Activated naive CD8-positive, alpha-beta T cell (primary cell): Measurements from ENCODE around the gene ADCY3.

ENCODE experiments used
- H3K27ac Mint-ChIP-seq: one replicate; pipeline ENCODE4 v1.8.0; 2021; ENCODE audit warnings: mixed read lengths
- H3K27me3 Mint-ChIP-seq: one replicate; pipeline ENCODE4 v1.8.0; 2021; ENCODE audit warnings: mixed read lengths
- H3K36me3 Mint-ChIP-seq: one replicate; pipeline ENCODE4 v1.8.0; 2021; ENCODE audit warnings: mixed read lengths
- H3K4me1 Mint-ChIP-seq: one replicate; pipeline ENCODE4 v1.8.0; 2021; ENCODE audit warnings: low read depth, mixed read lengths
- H3K4me3 Mint-ChIP-seq: one replicate; pipeline ENCODE4 v1.8.0; 2021; ENCODE audit warnings: mild to moderate bottlenecking, mixed read lengths
- H3K9me3 Mint-ChIP-seq: one replicate; pipeline ENCODE4 v1.8.0; 2021; ENCODE audit warnings: low read depth, mixed read lengths

Gene ADCY3

DNA sequence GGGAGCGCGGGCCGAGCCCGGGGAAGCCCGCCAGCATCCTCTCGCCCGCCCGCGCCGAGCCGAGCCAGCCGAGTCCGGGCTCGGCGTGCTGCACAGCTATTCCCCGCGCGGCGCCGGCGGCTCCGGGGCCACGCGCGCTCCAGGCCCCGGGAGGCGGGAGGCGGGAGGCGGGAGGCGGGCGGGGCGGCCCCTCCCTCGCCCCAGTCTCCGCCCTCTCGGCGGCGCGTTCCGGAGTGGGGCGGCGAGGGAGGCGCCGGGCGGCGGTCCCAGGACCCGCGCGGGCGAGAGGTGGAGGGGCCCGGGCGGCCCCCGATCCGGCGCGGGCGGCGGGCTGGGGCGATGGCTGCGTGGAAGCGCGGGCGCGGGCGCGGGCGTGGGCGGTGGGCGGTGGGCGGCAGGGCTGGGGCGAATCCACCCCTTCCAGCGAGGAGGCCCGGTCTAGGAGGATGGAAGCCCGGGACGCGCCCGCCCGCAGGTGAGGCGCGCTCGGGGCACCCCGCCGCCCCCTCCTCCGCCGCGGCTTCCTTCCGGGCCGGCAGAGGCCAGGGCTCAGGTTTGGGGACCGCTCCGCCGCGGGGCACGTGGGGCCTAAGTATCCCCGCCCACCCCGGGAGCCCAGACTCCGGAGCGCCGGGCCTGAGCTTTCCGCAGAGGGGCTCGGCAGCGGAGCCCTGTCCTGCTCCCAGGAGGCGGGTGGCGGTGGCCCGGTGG lies at the start of gene ADCY3:
TSS of gene ADCY3 (minus strand) at position 140 of the 711 bp plus-strand sequence. CDS start 1,250 bp downstream, outside the sequence.
- H3K9me3 Mint-ChIP-seq: no peaks in the 10 kb centered on the region
- H3K4me3 Mint-ChIP-seq: peak within 1 kb of the TSS; percentile 94
- peaks cover 6% of the 10 kb centered on the region for H3K36me3 Mint-ChIP-seq
- peaks cover 28% of the 10 kb centered on the region for H3K4me1 Mint-ChIP-seq
- no peaks in the 10 kb centered on the region for H3K27me3 Mint-ChIP-seq
- H3K27ac Mint-ChIP-seq: peak within 1 kb of the TSS; percentile 88

DNA sequence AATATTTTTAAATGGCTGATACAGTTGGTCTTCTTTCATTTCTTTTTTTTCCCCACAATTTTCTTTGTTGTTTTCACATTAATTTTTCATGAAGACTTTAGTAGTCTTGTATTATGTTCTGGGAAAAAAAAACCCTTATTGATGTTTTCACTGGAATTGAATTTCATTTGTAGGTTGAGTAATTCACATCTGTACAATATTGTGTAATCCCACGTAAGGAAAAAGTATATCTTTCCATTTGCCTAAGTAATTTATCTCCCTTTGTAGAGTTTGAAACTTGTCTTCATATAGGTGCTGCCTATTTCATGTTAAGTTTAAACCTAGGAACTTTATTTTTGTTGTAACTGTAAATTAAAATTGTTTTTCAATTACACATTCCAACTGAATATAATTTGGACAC lies 49.7 kb upstream of the ADCY3 start:
- peaks cover 10% of the 10 kb centered on the region for H3K36me3 Mint-ChIP-seq
- no peak overlapping the region for H3K27ac Mint-ChIP-seq
- no peaks in the 10 kb centered on the region for H3K27me3 Mint-ChIP-seq
- peaks cover 17% of the 10 kb centered on the region for H3K4me1 Mint-ChIP-seq
- no peaks in the 10 kb centered on the region for H3K9me3 Mint-ChIP-seq
- no peak overlapping the region for H3K4me3 Mint-ChIP-seq

DNA sequence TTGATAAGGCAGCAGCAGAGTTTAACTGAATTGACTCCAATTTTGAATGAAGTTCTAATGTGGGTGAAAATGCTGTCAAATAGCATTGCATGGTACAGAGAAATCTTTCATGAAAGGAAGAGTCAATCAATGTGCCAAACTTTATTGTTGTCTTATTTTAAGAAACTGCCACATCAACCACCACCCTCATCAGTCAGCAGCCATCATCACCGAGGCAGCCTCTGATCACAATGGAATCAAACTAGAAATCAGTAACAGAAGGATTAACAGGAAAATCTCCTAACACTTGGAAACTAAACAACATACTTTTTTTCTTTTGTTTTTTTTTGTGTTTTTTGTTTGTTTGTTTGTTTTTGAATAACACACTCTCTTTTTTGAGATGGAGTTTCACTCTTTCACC lies 41.9 kb upstream of the ADCY3 start:
- Mint-ChIP-seq H3K9me3 (peaks cover under 1% of the 10 kb centered on the region), H3K4me1 (peaks cover 7% of the 10 kb centered on the region), H3K4me3 (no peak overlapping the region), H3K27me3 (no peaks in the 10 kb centered on the region), H3K27ac (no peak overlapping the region), H3K36me3 (peaks cover 47% of the 10 kb centered on the region)

DNA sequence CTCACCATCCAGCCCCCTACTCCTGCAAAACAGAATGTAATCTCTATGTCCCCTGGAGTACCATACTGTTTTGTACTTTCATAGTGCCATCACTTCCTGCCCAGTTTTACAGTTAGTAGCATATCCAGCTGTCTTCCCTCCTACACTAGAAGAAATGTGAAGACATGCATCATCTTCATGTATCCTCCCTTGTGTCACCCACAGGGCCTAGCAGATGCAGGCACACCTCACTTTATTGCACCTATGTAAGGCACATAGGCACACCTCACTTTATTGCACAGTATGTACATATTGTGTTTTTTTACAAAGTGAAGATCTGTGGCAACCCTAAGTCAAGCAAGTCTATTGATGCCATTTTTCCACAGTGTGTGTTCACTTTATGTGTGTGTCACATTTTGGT lies 39.7 kb upstream of the ADCY3 start:
- Mint-ChIP-seq H3K9me3 (peaks cover 18% of the 10 kb centered on the region), H3K4me1 (peaks cover 7% of the 10 kb centered on the region), H3K27me3 (no peaks in the 10 kb centered on the region), H3K36me3 (peaks cover 59% of the 10 kb centered on the region), H3K4me3 (no peak overlapping the region), H3K27ac (peak overlapping the region; percentile 2)

DNA sequence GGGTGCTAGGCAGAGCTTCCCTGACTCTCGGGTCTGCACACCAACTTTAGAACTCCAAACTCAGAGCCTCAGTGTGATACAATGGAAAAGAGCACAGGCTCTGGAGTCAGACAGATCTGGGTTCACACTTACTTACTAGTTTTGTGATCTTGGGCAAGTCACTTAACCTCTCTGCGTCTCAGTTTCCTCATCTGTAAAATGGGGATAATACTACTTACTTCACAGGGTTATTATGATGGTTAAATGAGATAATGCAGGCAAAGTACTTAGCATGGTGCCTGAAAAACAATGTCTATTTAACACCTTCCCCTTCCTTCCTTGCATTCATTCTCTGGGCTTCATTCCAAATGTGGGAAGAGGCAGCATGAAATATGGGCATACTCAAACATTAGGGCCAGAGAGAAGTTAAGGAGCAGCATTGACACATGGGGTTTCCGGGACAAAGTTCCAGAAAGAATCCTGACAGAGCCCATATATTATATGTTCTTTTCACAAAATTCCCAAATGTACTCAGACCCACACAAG lies 38.4 kb upstream of the ADCY3 start:
- Mint-ChIP-seq H3K4me1 (peaks cover 7% of the 10 kb centered on the region), H3K27me3 (no peaks in the 10 kb centered on the region), H3K4me3 (no peak overlapping the region), H3K9me3 (peaks cover 18% of the 10 kb centered on the region), H3K27ac (no peak overlapping the region), H3K36me3 (peaks cover 64% of the 10 kb centered on the region)

DNA sequence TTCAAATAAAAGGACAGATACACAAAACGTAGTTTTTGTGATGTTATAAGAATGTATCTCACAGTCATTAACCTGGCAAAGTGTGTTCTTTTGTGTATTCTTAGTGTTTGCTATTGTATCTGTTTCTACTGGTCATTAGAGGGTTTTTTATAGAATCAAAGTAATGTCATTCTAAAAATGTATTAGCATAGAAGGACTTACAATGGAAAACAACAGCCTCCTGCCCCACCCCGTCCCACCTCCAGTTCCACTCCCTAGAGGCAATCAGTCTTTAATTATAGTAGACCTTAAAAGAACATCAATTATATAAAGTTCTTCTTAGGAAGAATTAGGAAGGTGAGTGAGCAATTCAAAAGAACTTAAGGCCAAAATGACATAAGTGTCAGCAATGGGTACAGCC lies 37.9 kb upstream of the ADCY3 start:
- Mint-ChIP-seq H3K4me1 (peaks cover 7% of the 10 kb centered on the region), H3K27ac (no peak overlapping the region), H3K4me3 (no peak overlapping the region), H3K27me3 (no peaks in the 10 kb centered on the region), H3K9me3 (peaks cover 18% of the 10 kb centered on the region), H3K36me3 (peaks cover 61% of the 10 kb centered on the region)

DNA sequence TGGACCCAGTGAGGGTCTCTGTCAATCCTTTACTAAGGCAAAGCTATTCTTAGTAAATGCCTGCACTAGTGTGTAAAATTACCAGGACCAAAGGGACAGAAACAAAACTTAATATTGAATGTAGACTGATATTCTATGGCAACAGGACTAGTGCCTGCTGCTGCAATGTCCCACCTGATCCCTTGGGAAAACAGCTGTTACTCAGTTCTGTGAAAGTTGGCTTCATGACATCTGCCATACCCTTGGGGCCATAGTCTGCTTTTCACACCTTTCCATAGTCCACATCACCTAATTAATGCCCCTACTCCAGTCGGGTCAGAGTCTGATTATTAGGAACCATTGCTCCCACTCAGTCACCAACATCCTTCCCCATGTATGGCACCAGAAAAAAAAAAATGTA lies 37.2 kb upstream of the ADCY3 start:
- Mint-ChIP-seq H3K36me3 (peaks cover 58% of the 10 kb centered on the region), H3K4me3 (no peak overlapping the region), H3K9me3 (peaks cover 18% of the 10 kb centered on the region), H3K27me3 (no peaks in the 10 kb centered on the region), H3K4me1 (peaks cover 7% of the 10 kb centered on the region), H3K27ac (no peak overlapping the region)

DNA sequence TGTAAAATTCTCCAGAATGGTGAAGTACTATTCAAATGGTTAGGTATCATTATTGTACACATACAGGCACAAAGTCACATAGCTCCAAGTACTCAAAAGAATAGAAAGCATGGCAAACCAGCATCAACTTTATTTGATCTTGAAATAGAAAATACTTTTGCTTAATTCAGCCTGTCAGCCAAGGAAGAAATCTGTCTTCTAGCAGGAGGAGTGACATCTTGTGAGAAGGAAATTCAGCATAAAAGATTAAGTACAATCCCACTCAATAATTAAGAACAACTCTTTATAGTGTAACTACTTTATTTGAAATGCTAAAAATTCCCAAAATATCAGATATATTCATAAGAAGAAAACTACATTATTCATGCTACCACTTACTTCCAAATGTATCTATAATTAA lies 35.9 kb upstream of the ADCY3 start:
- peaks cover 5% of the 10 kb centered on the region for H3K4me1 Mint-ChIP-seq
- peaks cover 48% of the 10 kb centered on the region for H3K36me3 Mint-ChIP-seq
- H3K4me3 Mint-ChIP-seq: no peak overlapping the region
- peaks cover 18% of the 10 kb centered on the region for H3K9me3 Mint-ChIP-seq
- no peaks in the 10 kb centered on the region for H3K27me3 Mint-ChIP-seq
- H3K27ac Mint-ChIP-seq: no peak overlapping the region

DNA sequence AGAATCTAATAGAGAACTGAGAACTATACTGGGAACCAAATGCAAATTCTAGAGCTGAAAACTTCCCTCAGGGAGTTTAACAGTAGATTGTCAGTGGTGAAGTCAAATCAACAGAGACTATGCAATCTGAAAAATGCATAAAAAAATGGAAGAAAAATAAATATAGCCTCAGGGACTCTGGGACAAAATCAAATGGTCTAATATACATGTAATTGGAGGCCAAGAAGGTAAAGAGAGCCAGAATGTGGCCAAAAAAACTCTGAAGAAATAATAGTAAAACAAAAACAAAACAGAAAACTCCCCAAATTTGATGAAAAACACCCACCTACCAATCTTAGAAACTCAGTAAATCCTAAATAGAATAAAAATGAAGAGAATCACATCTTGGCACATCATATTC lies 35.2 kb upstream of the ADCY3 start:
- Mint-ChIP-seq H3K27ac (no peak overlapping the region), H3K4me1 (peaks cover 4% of the 10 kb centered on the region), H3K36me3 (peaks cover 45% of the 10 kb centered on the region), H3K27me3 (no peaks in the 10 kb centered on the region), H3K4me3 (no peak overlapping the region), H3K9me3 (peaks cover 18% of the 10 kb centered on the region)

DNA sequence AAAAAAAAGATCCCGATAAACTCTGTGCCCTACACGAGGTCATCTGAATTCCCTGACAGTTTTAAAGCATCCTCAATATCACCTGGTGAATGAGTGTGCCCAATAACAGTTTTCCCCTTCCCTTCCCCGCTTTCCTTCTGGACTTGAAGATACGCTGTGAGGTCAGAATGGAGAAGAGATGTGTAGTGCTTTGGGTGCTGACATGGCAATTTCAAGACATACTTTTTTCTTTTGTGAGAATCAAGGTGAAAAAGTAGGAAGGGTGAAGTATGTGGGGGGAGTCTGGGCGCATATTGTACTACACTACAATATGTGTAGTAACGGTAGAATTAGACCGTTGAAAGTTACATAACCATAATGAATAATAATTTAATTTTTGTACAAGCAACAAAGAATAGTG lies 30.1 kb upstream of the ADCY3 start:
- peaks cover 3% of the 10 kb centered on the region for H3K9me3 Mint-ChIP-seq
- no peaks in the 10 kb centered on the region for H3K27me3 Mint-ChIP-seq
- peaks cover 15% of the 10 kb centered on the region for H3K36me3 Mint-ChIP-seq
- H3K27ac Mint-ChIP-seq: no peak overlapping the region
- no peaks in the 10 kb centered on the region for H3K4me1 Mint-ChIP-seq
- H3K4me3 Mint-ChIP-seq: no peak overlapping the region

DNA sequence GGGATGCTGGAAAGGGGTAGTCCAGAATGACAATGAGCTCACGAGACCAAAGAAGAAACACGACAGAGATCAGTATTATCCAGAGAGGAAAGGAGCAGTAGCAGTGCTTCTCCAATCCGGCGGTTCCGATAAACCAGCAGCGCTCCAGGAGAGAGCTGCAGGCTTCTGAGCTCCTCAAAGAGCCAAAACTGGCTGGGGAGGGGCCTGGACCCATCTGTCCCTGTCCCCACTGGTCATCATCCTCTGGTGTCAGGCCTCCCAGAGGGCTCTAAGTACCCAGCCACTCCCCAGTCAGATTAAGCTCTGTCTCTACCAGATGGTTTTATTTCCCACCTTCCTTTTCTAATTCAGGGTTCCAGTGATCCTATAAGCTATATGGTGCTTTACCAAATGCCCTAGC lies 28.5 kb upstream of the ADCY3 start:
- H3K27me3 Mint-ChIP-seq: no peaks in the 10 kb centered on the region
- no peak overlapping the region for H3K4me3 Mint-ChIP-seq
- H3K9me3 Mint-ChIP-seq: no peaks in the 10 kb centered on the region

DNA sequence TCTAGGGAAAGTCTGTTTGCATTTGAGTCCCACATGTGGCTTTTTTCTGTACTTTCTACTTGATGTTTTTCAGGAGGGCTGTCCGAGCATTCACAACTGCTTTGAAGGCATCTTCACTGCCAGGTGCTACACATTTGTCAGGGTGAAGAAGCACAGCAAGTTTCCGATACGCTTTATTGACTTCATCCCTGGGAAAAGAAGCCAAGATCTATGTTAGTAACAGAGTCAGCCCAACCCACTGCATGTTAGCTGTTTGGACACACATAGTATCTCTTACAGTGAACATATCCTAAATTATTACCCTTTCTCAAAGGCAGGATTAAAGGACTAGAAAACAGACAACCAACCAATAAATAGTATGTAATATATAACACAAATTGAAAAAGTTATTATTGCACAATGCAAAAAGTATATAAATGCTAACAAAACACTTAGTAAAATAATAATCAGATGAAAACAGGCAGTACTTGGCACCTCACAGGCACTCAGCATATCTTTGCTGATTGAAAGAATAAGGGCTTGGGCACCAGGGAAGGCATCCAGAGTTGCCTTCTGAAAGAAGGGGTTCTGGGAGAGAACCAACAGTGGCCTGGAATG lies 27.6 kb upstream of the ADCY3 start:
- Mint-ChIP-seq H3K27me3 (no peaks in the 10 kb centered on the region), H3K4me1 (no peaks in the 10 kb centered on the region), H3K27ac (no peak overlapping the region), H3K36me3 (peaks cover 6% of the 10 kb centered on the region), H3K9me3 (no peaks in the 10 kb centered on the region), H3K4me3 (no peak overlapping the region)

More for the DNA sequence above, 28.5 kb upstream of the ADCY3 start:
- Mint-ChIP-seq H3K36me3 (peaks cover 4% of the 10 kb centered on the region), H3K4me1 (no peaks in the 10 kb centered on the region), H3K27ac (no peak overlapping the region)

DNA sequence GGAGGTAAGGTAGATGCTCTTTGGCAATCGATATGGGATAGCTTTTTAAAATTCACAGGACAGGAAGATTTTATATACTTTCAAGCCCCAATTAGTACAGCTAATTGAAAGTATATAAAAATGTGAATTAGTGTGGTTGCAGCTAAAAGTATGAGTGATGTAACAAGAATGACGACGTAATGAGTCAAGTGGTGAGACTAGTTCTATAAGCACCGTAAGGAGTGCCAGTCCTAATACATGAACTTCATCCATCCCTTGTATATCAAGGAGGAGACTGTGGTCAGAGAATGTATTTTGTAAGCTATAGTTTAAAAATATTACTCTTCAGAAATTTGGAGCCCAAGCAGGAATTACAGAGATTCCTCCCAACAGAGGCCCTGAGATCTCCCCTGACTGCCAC lies 25.9 kb upstream of the ADCY3 start:
- Mint-ChIP-seq H3K4me1 (no peaks in the 10 kb centered on the region), H3K4me3 (no peak overlapping the region), H3K9me3 (no peaks in the 10 kb centered on the region), H3K36me3 (peaks cover 6% of the 10 kb centered on the region), H3K27me3 (no peaks in the 10 kb centered on the region), H3K27ac (peak overlapping the region; percentile 17)

DNA sequence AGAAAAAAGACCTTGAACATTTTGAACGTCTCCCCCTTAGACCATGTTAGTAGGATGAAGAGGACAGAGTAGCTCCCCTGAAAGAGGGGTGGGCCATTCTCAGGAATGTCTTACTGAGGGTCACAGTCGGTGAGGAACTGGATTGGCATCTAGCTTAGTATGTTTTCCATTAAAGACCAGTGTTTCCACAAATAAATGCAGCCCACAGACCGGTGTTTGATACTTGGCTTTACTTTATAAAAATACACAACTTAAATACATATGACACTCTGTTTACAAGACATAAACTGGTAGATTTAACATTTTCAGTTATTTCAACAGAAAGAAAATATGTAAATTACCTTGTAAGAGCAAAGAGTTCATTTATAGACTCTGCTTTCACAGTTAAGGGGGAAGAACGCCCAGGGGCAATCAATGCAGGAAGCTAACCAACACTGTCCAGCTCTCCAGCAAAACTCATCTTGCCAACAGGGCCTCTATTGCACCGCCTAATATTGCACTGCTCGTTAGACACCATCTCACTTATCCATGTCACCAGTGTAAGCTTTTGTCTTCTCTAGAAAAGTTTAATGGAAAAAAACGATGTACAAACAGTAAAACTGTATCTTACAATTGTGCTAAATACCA lies 23.5 kb upstream of the ADCY3 start:
- H3K9me3 Mint-ChIP-seq: no peaks in the 10 kb centered on the region
- no peaks in the 10 kb centered on the region for H3K4me1 Mint-ChIP-seq
- H3K27me3 Mint-ChIP-seq: no peaks in the 10 kb centered on the region
- H3K36me3 Mint-ChIP-seq: peaks cover 4% of the 10 kb centered on the region
- H3K4me3 Mint-ChIP-seq: no peak overlapping the region
- H3K27ac Mint-ChIP-seq: no peak overlapping the region

DNA sequence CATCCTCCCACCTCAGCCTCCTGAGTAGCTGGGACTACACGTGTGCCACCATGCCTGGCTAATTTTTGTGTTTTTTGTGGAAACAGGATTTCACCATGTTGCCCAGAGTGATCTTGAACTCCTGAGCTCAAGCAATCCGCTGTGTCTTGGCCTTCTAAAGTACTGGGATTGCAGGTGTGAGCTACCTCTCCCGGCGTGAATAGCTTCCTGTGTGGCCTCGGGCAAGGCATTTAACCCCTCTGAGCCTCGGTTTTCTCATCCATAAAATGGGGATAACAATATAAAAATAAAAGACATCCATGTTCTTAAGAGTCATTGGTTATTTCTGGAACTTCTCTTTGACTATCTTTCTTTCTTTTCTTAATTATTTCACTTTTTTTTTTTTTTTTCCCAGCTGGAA lies 19.3 kb upstream of the ADCY3 start:
- H3K9me3 Mint-ChIP-seq: no peaks in the 10 kb centered on the region
- H3K4me1 Mint-ChIP-seq: no peaks in the 10 kb centered on the region
- H3K27me3 Mint-ChIP-seq: no peaks in the 10 kb centered on the region
- H3K27ac Mint-ChIP-seq: no peak overlapping the region
- H3K36me3 Mint-ChIP-seq: peaks cover 2% of the 10 kb centered on the region
- H3K4me3 Mint-ChIP-seq: no peak overlapping the region
